Activated naive CD4-positive, alpha-beta T cell treated with Interleukin-2 at 50 U/mL for 16 hours (primary cell): Measurements from ENCODE around the gene SIDT1.

ENCODE experiments used
- DNase-seq: peaks from one replicate; pipeline ENCODE4 v3.0.0-alpha.2; 2020

The SIDT1 gene

DNA sequence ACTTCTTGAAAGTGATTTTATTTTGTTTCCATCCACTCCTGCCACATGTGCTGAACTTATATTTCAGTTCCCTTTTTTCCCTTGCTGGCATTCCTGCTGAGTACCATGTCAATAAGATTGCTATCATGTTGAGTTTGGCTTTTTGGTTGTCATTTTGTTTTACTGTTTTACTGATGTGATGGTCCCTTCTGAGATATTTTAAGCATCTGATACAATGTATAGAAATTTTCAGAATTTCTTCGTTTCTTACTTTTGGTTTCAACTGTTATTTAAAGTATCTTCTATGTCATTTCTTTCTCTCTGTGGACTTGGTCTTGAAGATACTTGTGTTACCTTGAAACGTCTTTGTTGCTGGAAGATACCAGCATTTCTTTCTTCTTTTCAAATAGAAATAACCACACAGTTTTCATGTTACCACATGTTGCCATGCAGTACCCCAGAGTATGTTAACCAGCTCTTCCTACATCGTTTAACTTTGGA is 14.1 kb downstream of the SIDT1 start:
- no peak for DNase-seq

- no peak for DNase-seq
Observed at GRCh38 chr3:113548501-113548900, 16.1 kb downstream of the SIDT1 start.

DNA sequence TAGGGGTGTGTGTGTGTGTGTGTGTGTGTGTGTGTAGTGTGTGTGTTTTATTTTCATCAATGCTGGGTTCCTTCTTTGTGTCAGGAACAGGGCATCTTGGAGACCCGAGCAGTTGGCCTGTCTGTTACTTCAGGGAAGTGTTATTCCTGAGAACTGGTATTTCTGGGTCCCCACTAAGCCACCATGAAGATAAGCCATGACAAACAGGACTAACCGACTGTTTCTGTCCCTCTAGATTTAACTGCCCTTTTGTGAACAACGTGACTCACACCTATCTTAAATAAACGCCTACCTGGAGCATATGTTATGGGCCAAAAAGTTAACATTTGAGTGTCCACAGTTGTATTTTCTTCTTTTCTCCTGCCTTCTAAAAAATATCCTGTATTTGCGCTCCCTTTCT is 19.5 kb downstream of the SIDT1 start:
- no peak for DNase-seq

DNA sequence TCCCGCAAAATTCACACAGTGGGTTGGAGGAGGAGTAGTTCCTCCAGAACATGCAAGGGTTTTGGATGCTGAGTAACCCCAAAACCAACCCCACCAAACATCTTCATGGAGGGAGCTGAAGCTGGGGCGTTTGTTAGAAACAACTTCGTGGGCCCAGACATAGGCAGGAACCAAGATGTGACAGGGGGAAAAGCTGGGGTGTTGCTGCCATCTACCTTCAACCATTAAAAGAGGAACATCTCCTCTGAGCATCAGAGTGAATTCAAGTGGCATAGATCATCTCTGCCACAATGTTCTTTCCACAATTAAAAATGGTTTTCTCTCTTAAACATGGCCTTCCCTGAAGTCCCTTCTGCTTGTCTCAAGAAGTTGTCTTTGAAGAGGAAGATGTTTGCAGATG is 20.5 kb downstream of the SIDT1 start:
- no peak for DNase-seq

DNA sequence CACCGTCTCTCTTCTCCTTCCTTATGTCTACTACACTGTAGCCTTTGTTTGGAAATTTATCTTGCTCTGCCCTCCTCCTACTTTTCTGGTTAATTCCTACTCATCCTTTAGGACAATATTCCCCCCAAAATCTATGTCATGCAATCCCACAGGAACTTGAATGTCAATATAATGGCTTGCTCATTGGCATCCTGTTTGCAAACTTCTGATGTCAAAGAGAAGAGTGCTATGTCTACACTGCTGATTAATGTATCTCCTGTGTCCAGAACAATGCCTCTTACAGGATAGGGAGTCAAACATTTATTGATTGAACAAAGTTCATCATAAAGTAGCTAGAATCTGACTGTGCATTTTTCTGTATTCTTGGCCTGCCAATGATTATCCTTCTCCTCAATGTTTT is 22.8 kb downstream of the SIDT1 start:
- DNase-seq: no peak

DNA sequence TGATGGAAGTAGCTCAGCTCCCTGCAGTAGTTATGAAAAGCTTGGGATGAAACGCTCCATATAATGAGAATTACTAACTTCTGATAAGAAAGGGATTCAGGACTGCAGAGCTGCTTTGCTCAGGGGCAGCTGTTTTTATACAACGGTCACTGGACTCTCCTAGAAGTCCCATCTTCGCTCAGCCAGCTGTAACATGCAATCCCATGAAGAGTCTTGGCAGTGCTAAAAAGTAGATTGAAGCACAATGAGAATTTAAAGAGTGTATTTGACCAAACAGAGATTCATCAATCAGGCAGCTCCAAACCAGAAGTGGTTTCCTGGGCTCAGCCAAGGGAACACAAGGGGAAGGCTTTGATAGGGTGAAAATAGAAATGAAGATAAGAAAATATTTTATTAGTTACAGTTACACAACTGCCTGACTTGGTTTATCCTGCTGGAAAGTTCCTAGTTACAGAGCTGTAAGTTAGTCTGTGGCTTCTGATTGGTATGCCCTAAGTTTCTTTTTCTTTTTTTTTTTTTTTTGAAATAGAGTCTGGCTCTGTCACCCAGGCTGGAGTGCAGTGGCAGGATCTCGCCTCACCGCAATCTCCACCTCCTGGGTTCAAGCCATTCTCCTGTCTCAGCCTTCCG is 24.1 kb downstream of the SIDT1 start:
- no peak for DNase-seq

DNA sequence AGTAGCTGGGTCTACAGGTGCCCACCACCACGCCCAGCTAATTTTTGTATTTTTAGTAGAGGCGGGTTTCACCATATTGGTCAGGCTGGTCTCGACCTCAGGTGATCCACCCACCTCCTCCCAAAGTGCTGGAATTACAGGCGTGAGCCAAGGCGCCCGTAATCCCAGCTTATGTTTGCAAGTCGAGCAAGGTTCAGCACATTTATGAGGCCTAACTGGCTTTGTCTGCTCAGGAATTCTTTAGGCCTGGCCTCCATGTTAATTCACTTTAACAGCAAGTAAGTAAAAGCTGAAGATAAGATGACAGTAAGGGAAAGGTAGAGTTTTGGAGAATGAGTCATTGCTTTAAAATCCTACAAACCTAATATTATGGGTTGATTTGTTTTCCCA is 24.6 kb downstream of the SIDT1 start:
- no peak for DNase-seq

DNA sequence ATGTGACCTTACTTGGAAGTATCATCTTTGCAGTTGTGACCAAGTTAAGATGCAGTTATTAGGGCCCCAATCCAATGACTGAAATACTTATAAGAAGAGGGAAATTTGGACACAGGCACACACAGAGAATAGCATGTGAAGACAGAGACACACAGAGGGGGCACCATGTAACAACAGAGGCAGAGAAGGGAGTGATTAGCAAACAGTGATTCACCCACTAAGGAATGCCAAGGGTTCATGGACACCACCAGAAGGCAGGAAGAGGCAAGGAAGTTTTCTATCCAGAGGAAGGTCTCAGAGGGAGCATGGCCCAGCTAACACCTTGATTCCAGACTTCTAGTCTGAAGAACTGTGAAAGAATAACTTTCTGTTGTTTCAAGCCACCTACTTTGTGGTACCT is 25.0 kb downstream of the SIDT1 start:
- DNase-seq: no peak

GRCh38 chr3:113559009-113559408 is 26.7 kb downstream of the SIDT1 start:
- no peak for DNase-seq

- DNase-seq: no peak
Observed at GRCh38 chr3:113560271-113560670, 27.9 kb downstream of the SIDT1 start.

- no peak for DNase-seq
Observed at GRCh38 chr3:113560831-113561623, 28.7 kb downstream of the SIDT1 start.

- no peak for DNase-seq
Observed at GRCh38 chr3:113565555-113565954, 33.2 kb downstream of the SIDT1 start.

DNA sequence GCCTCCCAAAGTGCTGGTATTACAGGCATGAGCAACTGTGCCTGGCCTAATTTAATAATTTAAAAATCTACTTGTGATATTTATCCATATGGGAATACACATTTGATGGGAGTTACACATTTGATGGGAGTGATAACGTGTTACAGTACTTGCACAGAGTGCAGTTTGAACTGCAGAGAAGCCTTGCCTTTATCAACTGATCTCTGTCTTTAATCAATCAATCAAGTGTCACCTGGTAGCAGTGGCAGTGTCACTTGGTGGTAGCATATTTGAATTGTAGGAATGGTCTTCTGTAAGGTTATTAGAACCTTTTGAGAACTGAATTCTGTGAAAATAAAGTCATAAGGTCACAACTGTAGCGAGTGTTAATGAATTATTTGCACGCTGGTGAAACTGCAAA is 37.8 kb downstream of the SIDT1 start:
- no peak for DNase-seq

GRCh38 chr3:113571360-113571759 is 39.0 kb downstream of the SIDT1 start:
- DNase-seq: no peak

DNA sequence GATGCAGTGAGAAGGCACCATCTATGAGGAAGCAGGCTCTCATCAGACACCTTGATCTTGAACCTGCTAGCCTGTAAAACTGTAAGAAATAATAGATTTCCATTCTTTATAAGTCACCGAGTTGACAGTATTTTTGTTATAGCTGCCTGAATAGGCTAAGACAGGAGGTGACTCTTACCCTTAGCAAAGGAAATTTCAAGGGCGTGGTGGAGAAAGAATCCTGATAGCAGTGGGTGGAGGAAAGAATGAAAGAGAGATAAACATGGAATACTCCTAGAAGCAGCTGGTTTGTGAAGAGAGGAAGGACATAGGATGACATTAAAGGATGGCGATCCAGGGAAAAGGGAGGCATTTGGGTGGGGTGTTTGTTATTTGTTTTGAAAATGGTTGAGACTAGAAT is 41.4 kb downstream of the SIDT1 start:
- no peak for DNase-seq

GRCh38 chr3:113574213-113574612 is 41.9 kb downstream of the SIDT1 start:
- no peak for DNase-seq

GRCh38 chr3:113575206-113575605 is 42.9 kb downstream of the SIDT1 start:
- no peak for DNase-seq

DNA sequence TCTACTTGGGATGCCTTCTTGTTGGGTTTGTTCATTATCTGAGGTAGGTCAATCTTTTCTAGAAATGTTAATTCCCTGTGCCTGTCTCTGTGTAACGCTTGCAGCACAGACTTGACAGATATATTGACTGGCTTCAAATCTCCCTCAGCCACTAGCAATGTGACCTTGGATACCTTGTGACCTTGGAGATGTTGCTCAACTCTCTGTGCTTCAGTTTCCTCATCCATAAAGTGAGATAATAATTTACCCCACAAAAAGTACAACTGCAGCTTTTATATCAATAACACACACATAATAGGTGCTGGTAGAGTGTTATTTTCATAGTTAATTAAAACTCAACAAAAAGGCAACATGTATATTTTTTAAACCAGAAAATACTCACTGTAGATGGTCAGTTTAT is 52.9 kb downstream of the SIDT1 start:
- DNase-seq: no peak

- no peak for DNase-seq
Observed at GRCh38 chr3:113585720-113586119, 53.4 kb downstream of the SIDT1 start.

DNA sequence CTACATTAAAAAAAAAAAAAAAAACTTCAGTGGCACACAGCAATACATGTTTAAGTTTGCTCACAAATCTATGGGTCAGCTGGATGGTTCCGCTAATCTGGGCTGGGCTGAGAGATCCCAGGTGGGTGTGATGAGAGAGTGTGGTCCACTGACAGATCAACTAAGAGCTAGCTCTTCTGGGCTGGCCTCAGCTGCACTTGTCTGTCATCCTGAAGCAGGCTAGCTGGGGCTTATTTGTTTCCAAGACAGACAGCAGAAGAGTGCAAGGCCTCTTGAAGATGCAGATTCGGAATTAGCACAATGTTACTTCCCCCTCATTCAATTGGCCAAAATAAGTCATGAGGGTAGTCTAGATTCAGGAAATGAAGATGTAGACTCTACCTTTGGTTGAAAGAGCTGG is 56.5 kb downstream of the SIDT1 start:
- DNase-seq: no peak

- no peak for DNase-seq
Observed at GRCh38 chr3:113589971-113590370, 57.6 kb downstream of the SIDT1 start.

DNA sequence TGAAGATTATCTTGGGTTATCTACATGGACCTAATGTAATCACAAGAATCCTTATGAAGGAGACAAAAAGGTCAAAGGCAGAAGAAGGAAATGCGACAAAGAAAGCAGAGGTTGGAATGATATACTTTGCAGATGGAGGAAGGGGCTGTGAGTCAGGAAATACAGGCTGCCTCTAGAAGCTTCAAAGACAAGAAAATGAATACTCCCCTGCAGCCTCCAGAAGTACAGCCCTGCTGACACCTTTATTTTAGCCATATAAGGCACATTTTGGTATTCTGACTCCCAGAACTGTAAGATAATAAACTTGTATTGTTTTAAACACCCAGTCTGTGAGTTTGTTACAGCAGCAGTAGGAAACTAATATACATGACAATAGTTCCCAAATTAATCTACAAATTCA is 58.6 kb downstream of the SIDT1 start:
- no peak for DNase-seq

DNA sequence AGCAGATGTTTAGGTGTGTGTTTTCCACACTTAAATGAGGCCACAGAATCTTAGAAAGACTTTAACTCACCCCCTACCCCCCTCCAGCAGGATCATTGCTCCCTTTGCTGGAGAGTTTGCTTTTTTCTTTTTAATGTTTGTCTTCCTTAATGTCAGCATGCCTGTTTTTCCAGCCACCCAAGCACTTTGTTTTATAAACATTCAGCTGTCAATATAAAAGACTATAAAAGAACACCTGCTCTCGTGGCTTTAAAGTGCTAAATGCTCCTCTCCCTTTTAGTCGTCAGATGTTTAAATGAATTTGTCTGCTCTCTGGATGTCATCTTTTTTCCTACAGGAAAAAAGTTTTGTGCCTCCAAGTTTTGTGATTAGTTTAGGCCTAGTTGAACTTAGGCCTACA is 61.7 kb downstream of the SIDT1 start:
- DNase-seq: no peak

DNA sequence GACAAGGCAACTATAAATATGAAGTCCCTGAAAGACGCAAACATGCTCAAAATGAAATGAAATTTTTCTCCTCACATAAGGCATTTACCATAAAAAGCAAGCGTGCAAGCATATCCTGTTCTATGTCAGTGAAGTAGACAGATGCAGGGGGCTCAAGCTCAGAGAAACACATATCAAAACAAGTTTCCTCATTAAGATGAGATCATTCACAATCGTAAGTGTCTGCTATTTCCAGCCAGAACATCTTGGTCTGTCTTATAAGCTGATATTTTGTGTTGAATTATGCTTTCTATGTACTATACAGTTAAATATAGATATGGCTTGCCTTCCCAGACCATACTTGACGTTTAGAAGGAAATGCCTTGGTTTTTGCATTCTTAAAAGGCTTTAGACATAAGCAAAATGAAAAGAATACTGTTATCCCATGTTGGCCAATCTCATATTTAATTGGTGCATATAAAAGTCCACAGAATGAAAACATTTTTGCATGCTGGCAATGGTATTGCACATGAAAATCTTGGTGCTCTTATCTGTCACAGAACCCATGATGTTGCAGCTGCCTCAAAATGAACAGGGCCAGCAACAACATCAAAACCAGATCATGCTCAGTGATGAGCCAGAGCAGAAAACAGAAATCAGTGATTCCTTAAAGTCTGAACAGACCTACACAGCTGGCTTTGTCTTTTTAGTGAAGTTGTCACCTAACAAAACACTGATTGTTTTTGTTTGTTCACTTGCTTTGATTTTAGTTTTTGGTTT is 65.4 kb downstream of the SIDT1 start:
- DNase-seq: no peak
